Right hindlimb (tissue), 1 donor: ENCODE results near the gene ATP8B1.
"Not testable (repeated sequence)": the region's sequence is repeated elsewhere in the genome, so short reads cannot be mapped to it uniquely, and the experiment has no call there.

Source experiments
- DNase-seq: peaks from one replicate; pipeline ENCODE4 v3.0.0-alpha.2; 2018

ATP8B1 gene

DNA sequence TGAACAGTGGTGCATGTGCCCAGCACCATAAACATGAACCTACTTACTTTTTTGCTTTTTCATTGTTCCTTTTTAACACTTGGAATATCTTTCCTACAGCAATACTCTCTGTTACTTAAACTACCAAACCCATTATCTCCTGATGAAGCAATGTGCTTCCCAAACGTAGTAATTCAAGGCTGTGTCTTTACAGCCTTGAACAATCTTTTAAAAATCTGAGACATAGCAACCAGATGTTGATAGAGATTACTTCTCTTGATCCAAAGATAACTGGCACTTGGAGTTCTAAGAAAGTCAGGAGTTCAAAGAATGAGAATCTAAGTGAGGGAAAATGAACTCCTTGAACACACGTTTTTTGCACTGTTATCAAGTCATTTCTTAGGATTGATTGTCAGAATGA, 40.4 kb downstream of the ATP8B1 start:
- DNase-seq = no peak

DNA sequence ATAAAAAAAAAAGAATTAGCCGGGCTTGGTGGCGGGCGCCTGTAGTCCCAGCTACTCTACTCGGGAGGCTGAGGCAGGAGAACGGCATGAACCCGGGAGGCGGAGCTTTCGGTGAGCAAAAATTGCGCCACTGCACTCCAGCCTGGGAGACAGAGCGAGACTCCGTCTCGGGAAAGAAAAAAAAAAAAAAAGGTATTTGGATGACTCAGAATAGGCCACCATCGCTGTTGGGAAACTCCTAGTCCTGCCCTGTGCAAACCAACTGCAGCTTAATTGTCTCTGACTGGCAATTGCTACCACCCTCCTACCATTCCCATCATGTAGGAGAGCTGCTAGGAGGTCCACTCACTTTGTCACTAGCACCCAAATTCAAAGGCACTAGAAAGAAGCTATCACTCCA, 43.5 kb downstream of the ATP8B1 start:
- no peak for DNase-seq

DNA sequence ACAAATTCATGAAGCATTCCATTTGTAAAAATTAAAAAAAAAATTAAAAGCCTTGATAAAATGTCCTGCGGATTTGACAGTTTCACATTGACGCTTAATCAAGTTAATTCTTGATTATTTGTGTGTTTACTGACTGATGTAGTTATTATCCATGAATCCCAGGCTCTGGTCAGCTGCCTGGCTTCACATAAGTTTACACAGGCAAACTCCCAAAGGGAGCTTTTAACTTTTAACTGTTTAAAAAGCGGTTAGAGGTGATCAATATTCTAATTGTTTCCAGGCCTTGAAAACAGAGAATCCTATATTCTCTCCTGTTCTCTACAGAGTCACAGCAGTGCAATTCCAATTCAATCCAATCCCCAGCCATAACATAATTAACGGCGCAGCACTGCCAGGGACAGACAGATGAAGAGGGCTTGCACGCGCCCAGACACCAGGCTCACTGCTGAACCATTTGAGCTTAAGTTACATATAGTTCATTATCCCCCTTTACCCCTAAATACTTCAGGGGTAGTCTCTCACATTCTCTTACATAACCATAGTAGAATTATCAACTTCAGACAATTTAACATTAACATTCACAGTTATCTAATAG, 47.5 kb downstream of the ATP8B1 start:
- no peak for DNase-seq

DNA sequence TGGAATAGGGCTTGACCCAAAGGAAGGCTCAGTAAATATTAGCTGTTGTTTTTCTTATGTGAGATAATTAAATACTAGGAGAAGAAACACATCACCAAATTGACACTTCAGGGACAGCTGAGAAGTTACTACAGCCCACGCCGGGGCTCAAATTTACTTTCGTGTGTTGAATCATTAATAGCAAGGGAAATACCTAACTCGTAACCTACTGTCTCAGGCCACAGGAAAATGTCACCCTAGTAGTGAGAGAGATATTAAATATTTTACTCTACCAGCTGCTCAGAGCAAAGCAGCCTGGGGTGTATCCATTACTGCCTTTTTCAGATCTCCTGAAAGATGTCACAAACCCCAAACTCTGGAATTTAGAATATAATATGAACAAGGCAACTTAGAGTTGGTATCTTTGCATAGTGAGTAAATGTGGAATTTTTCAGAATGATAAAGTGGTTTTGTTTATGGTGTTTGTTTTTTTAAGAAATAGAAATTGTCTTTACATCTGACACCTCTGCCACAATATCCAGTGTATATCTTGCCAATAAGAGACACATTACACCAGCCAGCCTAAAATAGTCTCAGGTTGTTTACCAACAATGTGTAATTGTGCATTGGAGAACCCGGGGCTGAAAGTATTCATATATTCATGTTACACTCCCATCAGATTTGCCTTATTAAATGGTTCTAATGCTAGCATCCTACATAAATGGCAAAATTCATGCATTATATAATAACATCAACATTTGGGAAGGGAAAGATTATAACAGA, 48.4 kb downstream of the ATP8B1 start:
- no peak for DNase-seq

DNA sequence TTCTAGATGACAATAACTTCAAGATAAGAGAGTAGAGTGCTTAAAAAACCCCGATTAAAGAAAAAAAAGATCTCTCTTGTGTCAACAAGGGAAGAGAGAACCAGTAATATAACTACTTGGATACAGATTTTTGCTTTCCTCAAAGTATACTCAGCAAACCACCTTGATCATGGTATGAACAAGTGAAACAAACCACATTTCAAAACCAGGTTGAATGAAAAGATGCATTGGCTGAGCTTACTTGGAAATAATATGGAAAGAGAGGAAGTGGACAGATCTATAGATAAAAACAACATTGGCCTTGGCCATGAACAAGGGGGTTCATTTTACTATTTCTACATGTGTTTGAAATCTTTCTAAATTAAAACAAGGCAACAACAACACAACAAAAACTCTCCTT, 50.1 kb downstream of the ATP8B1 start:
- DNase-seq = no peak

DNA sequence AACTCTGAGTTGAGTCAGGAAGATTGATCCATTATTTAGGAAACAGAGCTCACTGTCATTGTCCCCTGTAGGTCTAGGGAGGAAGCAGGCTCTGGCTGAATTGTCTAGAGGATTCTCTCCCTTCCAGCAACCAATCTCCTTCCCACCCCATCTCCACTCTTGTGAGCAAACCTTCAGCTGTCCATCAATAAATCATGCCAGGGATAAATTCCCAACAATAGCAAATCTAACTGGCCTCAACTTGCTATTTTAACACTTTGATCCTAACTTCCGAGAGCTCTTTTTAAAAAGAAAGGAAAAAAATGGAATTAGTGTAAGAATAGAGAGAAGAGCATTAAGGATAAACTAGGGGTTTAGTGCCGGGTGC, 53.5 kb downstream of the ATP8B1 start:
- no peak for DNase-seq

DNA sequence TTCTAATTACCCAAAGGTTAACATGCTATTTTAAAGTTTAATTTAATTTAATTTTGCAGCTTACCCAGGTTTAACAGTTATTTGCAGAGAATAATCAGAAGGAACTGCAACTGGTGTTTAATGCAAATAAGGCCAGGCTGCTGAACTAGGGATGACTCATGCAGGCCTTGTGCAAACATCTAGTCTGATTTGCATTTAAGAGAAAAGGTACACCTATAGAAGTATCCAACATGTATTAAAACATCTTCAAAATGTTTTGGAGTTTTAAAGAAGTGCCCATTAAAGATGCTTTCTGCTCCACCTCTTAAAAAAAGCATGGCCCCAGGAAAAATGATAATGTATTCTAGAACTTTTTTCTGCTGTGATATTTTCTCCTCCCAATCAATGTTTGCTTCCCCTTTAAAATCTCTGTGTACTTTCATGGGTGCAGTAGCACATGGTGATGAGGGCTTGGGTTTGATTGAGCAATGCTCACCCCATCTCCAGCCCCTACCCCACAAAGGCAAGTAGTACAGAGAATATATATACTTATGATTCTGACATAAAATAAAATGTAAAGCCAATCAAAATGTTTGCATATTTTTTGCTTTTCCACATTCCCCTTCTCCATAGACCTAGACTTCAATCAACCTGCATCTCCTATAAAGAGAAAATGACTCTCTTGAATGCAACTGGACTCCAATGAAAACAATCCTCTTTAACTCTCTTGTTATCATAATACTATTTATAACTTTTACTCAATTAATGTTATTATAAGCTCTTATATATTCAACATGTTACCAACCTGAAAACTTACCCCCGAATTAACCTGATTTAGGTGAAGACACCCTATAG, 54.1 kb downstream of the ATP8B1 start:
- no peak for DNase-seq

DNA sequence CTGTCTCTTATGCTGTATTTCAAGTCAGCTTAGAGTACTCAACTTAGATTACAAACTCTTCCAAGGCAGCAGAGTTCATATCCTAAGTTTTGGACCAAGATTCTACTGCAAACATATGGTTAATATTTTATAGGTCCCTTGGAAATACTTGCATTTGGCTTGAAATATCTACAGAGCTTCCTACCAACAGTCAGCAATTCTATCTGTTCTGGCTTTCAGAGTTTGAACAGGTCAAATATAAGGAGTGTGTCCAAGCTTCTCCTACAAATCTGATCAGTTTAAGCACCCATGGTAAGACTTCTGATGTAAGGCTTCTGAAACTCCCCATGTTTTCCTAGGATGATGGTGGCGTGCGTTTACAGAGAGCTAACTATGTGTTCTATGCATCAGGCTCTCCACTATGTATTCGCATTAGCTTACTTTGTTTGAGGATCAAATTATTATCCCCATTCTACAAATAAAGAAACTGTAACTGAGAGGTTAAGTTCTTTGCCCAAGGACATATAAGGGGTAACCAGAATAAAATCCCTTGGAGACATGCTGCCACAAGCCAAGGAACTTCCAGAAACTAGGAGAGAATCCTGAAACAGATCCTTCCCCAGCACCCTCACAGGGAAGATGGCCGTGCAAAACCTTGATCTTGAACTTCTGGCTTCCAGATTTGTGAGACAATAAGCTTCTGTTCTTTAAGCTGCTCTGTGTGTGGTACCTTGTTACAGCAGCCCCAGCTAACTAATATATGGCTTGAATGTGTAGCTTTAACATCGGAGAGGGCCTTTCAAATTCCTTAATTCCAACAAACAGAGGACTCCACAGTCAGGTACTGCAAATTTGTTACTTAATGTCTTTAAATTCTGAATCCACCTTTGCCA, 55.1 kb downstream of the ATP8B1 start:
- no peak for DNase-seq

DNA sequence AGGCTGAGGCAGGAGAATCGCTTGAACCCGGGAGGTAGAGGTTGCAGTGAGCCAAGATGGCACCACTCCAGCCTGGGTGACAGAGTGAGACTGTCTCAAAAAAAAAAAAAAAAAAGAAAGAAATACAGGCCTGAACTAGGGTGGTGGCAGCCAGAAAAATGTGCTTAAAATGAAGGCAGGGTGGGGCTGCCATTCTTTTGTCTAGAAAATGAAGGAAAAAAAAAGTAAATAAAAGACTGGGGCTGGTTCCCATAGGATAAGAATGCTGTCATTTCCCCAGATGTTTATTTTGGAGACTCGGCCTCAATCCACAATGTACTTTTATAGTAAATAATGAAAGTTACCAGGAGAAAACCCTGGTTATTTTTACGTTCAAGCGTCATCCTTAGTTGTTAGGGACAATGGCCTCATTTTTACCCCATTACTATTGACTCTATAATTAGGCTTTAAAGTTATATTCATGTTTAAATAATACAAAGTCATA, 58.9 kb downstream of the ATP8B1 start:
- DNase-seq = no peak

DNA sequence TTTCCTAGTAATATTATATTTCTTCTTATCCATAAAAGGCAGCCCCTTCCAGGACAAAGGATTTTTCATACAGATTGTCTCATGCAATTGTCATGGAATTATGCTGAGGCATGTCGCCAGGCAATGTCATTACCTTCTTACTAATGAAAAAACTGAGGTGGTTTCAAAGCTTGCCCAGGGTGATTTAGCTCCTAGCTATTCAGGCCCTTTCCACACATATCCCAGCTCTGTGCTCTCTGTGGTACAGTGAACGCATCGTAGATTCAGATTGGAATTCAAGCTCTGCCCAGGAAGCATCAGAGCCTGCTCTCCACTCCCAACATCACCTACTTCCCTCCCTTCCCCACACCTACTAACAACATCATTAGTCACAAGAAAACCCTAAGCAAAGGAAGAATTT, 60.1 kb downstream of the ATP8B1 start:
- DNase-seq = no peak

DNA sequence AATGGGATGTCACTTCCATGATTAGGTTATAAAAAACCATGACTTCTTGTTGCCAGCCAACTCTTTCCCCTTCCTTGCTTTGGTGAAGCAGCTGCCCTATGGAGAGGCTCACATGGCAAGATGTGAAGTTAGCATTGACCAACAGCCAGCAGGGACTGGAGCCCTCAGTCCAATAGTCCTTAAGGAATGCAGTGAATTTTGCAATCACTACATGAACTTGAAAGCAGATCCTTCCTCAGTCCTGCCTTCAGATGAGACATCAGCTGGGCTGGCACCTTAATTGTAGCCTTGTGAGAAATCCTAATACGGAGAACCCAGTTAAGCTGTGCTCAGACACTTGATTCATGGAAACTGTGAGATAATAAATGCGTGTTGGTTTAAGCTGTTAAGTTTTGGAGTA, 61.8 kb downstream of the ATP8B1 start:
- DNase-seq = no peak

DNA sequence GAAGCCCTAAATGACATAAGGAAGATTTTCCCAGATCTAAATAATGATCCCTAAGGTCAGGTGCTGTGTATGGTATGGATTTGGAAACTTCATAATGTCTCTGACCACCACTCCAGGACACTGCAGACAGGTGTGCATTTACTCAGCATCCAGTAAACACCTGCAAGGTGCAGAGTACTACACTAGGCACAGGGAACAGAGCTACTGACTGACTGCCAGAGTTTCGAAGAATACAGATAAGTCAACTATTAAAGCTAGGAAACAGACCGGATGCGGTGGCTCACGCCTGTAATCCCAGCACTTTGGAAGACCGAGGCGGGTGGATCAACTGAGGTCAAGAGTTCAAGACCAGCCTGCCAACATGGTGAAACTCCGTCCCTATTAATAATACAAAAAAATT, 65.0 kb downstream of the ATP8B1 start:
- DNase-seq = no peak

DNA sequence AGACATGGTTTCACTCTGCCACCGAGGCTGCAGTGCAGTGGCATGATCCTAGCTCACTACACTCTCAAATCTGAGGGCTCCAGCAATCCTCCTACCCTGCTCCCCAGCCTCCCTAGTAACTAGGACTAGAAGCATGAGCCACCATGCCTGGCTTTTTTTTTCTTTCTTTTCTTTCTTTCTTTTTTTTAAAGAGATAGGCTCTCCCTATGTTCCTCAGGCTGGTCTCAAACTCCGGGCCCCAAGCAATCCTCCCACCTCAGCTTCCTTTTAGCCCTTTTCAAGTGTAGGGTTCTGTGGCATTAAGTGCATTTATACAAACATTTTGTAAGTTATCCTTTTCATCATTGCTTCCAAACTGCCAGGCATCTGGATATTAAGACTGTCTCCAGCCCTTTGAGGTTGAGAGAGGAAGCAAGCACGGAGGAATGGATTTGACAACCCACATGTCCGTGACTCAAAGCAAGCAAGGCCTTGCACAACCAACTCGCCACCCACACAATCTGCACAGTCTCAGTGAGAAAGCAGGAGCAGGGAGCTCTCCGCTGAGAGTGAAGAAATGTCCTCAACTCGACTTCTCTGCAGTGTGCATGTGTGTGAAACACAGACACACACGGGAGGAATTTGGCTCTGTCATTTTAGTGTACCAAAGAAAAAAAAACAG, 65.6 kb downstream of the ATP8B1 start:
- peak; percentile 29 for DNase-seq

DNA sequence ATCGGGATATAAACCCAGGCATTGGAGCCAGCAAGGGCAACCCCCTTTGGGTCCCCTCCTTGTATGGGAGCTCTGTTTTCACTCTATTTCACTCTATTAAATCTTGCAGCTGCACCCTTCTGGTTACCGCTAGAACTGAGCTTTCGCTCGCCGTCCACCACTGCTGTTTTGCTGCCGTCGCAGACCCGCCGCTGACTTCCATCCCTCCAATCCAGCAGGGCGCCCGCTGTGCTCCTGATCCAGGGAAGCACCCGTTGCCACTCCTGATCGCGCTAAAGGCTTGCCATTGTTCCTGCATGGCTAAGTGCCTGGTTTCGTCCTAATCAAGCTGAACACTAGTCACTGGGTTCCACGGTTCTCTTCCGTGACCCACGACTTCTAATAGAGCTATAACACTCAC, 68.1 kb downstream of the ATP8B1 start:
- DNase-seq = not testable (repeated sequence)

DNA sequence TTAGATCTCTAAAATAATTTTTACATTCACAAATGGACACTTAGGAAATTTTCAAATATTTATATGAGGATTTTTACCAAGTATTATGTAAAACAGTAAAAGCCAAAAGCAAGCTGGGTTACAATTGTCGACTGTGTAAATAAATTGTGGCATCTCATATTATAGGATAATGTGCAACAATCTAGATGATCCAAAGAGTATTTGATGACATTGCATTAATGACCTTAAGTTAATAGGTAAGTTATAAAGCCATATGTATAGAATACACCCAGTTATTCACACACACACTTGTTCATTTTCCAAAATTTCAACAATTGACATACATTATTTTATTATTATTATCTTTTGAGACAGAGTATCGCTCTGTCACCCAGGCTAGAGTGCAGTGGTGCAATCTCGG, 69.3 kb downstream of the ATP8B1 start:
- no peak for DNase-seq

DNA sequence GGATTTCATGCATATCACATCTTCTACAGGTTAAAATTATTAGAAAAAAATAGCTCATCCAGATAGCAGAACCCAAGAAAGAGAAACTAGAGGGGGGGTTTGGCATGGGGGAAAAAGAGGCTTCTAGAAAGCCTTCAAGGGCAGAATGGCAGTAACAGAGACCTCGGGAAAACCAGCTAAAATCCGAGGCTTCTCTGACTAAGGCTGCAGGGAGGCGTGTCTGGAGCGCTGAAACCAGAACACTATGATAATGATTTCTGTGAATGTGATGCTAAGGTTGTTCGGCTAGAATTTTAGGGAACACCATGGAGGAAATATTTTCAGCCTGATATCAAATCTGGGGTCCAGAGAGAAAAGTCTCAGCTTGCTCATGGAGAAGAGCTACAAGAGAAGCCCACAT, 73.0 kb downstream of the ATP8B1 start:
- DNase-seq = no peak

DNA sequence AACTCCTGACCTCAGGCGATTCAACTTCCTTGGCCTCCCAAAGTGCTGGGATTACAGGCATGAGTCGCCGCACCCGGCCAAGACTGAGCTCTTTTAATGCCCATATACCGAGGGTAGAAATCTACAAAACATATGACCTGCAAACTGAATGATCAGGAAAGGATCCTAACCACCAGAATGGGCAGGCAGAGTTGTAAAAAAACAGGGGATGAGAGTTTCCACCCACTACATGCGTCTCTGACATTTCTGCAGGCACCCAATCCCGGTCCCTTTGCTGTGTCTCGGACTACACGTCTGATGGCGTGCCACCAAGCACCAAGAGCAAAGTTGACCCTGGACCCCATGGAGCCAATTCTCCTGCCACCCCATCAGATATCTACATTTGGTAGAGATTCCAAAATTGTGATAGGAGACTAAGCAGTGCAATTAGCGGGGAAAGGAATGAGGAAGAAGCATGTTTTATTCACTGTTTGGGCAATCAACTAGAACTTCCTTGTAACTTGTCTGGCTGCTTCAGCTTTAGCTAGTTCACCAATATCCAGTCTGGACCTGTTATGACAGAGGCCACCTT, 74.1 kb downstream of the ATP8B1 start:
- DNase-seq = no peak

DNA sequence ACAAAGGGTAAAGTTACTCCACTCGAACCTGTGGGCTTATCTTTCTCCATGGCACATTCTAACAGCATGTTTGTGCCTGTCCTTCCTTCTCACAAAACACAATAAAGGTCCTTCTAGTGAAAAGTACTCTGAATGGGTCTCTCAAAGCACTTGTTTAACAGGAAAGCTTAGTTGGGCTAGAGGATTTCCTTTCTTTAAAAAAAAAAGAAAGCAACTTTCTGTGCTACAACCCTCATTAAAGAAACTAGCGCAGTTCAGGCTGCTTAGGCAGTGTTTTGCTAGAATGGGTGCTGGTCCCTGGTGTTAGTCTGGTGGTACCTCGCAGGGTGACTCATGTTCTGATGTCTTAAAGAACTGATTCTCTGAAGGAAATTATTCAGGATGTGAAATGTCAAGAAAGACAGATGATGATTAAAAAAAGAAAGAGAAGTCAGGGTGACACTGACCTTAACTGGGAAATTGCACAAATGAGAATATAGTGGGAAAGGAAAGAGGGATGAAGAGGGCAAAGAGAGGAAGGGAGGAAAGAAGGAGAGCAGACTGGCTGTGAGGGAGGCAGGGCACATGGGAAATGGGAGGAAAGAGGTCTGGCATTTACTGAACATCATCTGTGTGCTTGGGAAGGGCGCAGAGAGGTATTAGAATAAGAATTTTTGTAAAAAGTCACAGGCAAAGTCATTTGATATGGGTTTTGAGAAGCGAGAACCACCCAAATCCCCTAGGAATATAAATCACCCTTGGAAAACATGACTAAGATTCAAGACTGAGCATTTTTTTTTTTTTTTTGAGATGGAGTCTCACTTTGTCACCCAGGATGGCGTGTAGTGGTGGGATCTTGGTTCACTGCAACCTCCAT, 74.9 kb downstream of the ATP8B1 start:
- DNase-seq = no peak

DNA sequence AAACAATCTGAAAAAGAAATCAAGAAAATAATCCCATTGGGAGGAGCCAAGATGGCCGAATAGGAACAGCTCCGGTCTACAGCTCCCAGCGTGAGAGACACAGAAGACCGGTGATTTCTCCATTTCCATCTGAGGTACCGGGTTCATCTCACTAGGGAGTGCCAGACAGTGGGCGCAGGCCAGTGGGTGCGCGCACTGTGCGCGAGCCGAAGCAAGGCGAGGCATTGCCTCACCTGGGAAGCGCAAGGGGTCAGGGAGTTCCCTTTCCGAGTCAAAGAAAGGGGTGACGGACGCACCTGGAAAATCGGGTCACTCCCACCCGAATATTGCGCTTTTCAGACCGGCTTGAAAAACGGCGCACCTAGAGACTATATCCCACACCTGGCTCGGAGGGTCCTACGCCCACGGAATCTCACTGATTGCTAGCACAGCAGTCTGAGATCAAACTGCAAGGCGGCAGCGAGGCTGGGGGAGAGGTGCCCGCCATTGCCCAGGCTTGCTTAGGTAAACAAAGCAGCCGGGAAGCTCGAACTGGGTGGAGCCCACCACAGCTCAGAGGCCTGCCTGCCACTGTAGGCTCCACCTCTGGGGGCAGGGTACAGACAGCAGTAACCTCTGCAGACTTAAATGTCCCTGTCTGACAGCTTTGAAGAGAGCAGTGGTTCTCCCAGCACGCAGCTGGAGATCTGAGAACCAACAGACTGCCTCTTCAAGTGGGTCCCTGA, 83.7 kb downstream of the ATP8B1 start:
- DNase-seq = not testable (repeated sequence)

DNA sequence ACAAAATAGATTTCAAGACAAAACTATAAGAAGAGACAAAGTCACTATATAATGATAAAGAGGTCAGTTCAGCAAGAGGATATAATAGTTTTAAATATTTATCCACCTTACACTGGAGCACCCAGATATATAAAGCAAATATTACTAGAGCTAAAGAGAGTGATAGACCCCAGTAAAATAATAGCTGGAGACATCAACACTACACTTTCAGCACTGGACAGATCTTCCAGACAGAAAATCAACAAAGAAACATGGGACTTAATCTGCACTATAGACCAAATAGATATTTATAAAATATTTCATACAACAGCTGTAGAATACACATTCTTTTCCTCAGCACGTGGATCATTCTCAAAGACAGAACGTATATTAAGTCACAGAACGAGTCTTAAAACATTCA, 86.6 kb downstream of the ATP8B1 start:
- DNase-seq = no peak
